ENCODE results near the gene AGBL2.
A peak's percentile ranks its signal among the peaks of the same experiment; 100 is the strongest.
"Not testable (repeated sequence)": the region's sequence is repeated elsewhere in the genome, so short reads cannot be mapped to it uniquely, and the experiment has no call there.

The AGBL2 gene

GRCh38 chr11:47715082-47715669, at the start of gene AGBL2:
Gene AGBL2 (minus strand): TSS chr11:47715369. CDS start chr11:47714650, 719 bp downstream.
- DNase-seq (ENCODE audit: low spot score) = peak; percentile 78

- not testable (repeated sequence) for DNase-seq (ENCODE audit: low spot score)
Observed at GRCh38 chr11:47759291-47759690, 44.1 kb upstream of the AGBL2 start.

- no peak for DNase-seq (ENCODE audit: low spot score)
Observed at GRCh38 chr11:47756208-47756607, 41.0 kb upstream of the AGBL2 start.

GRCh38 chr11:47750725-47751124, 35.6 kb upstream of the AGBL2 start:
- DNase-seq (ENCODE audit: low spot score) = no peak

- not testable (repeated sequence) for DNase-seq (ENCODE audit: low spot score)
Observed at GRCh38 chr11:47742494-47742893, 27.3 kb upstream of the AGBL2 start.

GRCh38 chr11:47737817-47738216, 22.6 kb upstream of the AGBL2 start:
- not testable (repeated sequence) for DNase-seq (ENCODE audit: low spot score)

- DNase-seq (ENCODE audit: low spot score) = no peak
Observed at GRCh38 chr11:47732271-47732670, 17.1 kb upstream of the AGBL2 start.

GRCh38 chr11:47731475-47731874, 16.3 kb upstream of the AGBL2 start:
- no peak for DNase-seq (ENCODE audit: low spot score)

GRCh38 chr11:47726878-47727514, 11.8 kb upstream of the AGBL2 start:
- DNase-seq (ENCODE audit: low spot score) = no peak

- DNase-seq (ENCODE audit: low spot score) = no peak
Observed at GRCh38 chr11:47726118-47726442, 10.9 kb upstream of the AGBL2 start.

GRCh38 chr11:47725442-47726117, 10.4 kb upstream of the AGBL2 start:
- DNase-seq (ENCODE audit: low spot score) = no peak

GRCh38 chr11:47724041-47724729, 9.0 kb upstream of the AGBL2 start:
- DNase-seq (ENCODE audit: low spot score) = no peak

GRCh38 chr11:47723041-47723440, 7.9 kb upstream of the AGBL2 start:
- DNase-seq (ENCODE audit: low spot score) = no peak

- no peak for DNase-seq (ENCODE audit: low spot score)
Observed at GRCh38 chr11:47720651-47721050, 5.5 kb upstream of the AGBL2 start.

- no peak for DNase-seq (ENCODE audit: low spot score)
Observed at GRCh38 chr11:47716692-47717091, 1.5 kb upstream of the AGBL2 start.

- DNase-seq (ENCODE audit: low spot score) = no peak
Observed at GRCh38 chr11:47714554-47715081, 551 bp downstream of the AGBL2 start.

GRCh38 chr11:47711816-47712215, 3.4 kb downstream of the AGBL2 start:
- DNase-seq (ENCODE audit: low spot score) = no peak

- peak; percentile 61 for DNase-seq (ENCODE audit: low spot score)
Observed at GRCh38 chr11:47711225-47711624, 3.9 kb downstream of the AGBL2 start.

- DNase-seq (ENCODE audit: low spot score) = not testable (repeated sequence)
Observed at GRCh38 chr11:47707275-47707786, 7.8 kb downstream of the AGBL2 start.

GRCh38 chr11:47705721-47706120, 9.4 kb downstream of the AGBL2 start:
- no peak for DNase-seq (ENCODE audit: low spot score)

- DNase-seq (ENCODE audit: low spot score) = no peak
Observed at GRCh38 chr11:47691979-47692378, 23.2 kb downstream of the AGBL2 start.

GRCh38 chr11:47689480-47689879, 25.7 kb downstream of the AGBL2 start:
- DNase-seq (ENCODE audit: low spot score) = no peak
